Neural cell (in vitro differentiated cells): ENCODE results near the gene HERC2. TPM values are rescaled to one million over a fixed set of nuclear protein-coding genes. Genes with fewer than 3 reads are reported as not detected.
"Not testable (repeated sequence)": the region's sequence is repeated elsewhere in the genome, so short reads cannot be mapped to it uniquely, and the experiment has no call there.

Source experiments
- H2AFZ ChIP-seq: fragments of 200-600, 300-800 bp; sonication (generic), shearing (Covaris generic); 2 replicates; pipeline ENCODE4 v1.6.0; 2014; ENCODE audit warnings: low read depth, mild to moderate bottlenecking, antibody characterized with exemption, low read length, moderate library complexity
- H3F3A ChIP-seq: fragments of 200-600 bp; shearing (Covaris generic); 2 replicates; pipeline ENCODE4 v1.6.1; 2016; ENCODE audit warnings: mild to moderate bottlenecking, moderate library complexity, mixed read lengths, antibody characterized with exemption, low read length; ENCODE audit not compliant: insufficient read depth, poor library complexity, severe bottlenecking
- H3K27ac ChIP-seq: fragments of 200-600, 300-800 bp; sonication (generic), shearing (Covaris generic); 2 replicates; pipeline ENCODE4 v1.5.1; 2014; ENCODE audit warnings: mild to moderate bottlenecking, low read length, moderate library complexity
- H3K27me3 ChIP-seq: fragments of 300-800, 200-600 bp; sonication (generic), shearing (Covaris generic); 2 replicates; pipeline ENCODE4 v1.6.0; 2014; ENCODE audit warnings: mild to moderate bottlenecking, low read depth, low read length, moderate library complexity; ENCODE audit not compliant: insufficient read depth
- H3K36me3 ChIP-seq: fragments of 300-800, 200-600 bp; sonication (generic), shearing (Covaris generic); 2 replicates; pipeline ENCODE4 v1.5.1; 2014; ENCODE audit warnings: mild to moderate bottlenecking, antibody characterized with exemption, low read length, moderate library complexity; ENCODE audit not compliant: insufficient read depth
- H3K4me2 ChIP-seq: fragments of 300-800, 200-600 bp; sonication (generic), shearing (Covaris generic); 2 replicates; pipeline ENCODE4 v1.6.0; 2014; ENCODE audit warnings: mild to moderate bottlenecking, low read length
- H3K4me3 ChIP-seq: fragments of 300-800, 200-600 bp; sonication (generic), shearing (Covaris generic); 2 replicates; pipeline ENCODE4 v1.5.1; 2014; ENCODE audit warnings: mild to moderate bottlenecking, low read length, moderate library complexity
- H3K79me2 ChIP-seq: fragments of 200-600 bp; shearing (Covaris generic); replicated peaks from 2 replicates; pipeline ENCODE4 v1.6.0; 2014; ENCODE audit warnings: mild to moderate bottlenecking, low read length, moderate library complexity; ENCODE audit not compliant: insufficient read depth
- H3K9ac ChIP-seq: fragments of 300-800, 200-600 bp; sonication (generic), shearing (Covaris generic); 2 replicates; pipeline ENCODE4 v1.6.1; 2016; ENCODE audit warnings: mild to moderate bottlenecking, low read length, mixed read lengths
- H3K9me2 ChIP-seq: fragments of 200-600 bp; shearing (Covaris generic); 2 replicates; pipeline ENCODE4 v1.6.1; 2016; ENCODE audit warnings: mild to moderate bottlenecking, low read length, mixed read lengths; ENCODE audit not compliant: insufficient read depth
- H3K9me3 ChIP-seq: fragments of 200-600, 300-800 bp; sonication (generic), shearing (Covaris generic); 2 replicates; pipeline ENCODE4 v1.6.1; 2016; ENCODE audit warnings: mild to moderate bottlenecking, mixed run types, low read length, moderate library complexity, mixed read lengths
- H4K20me1 ChIP-seq: fragments of 200-600 bp; shearing (Covaris generic); 2 replicates; pipeline ENCODE4 v1.6.1; 2016; ENCODE audit warnings: mild to moderate bottlenecking, mixed run types; ENCODE audit not compliant: insufficient read depth
- EP300 ChIP-seq: fragments of 450-650 bp; conservative IDR thresholded peaks from 2 replicates; pipeline ENCODE4 v1.6.1; 2014; ENCODE audit warnings: antibody characterized with exemption, mild to moderate bottlenecking, moderate library complexity; ENCODE audit not compliant: poor library complexity, severe bottlenecking
- EZH2 ChIP-seq: fragments of 200-600, 300-800 bp; shearing (Covaris generic), sonication (generic); IDR thresholded peaks from 2 replicates; pipeline ENCODE4 v1.6.1; 2014; ENCODE audit warnings: antibody characterized with exemption, low read length, borderline replicate concordance, mild to moderate bottlenecking; ENCODE audit not compliant: insufficient read depth, poor library complexity, severe bottlenecking
- MXI1 ChIP-seq: fragments of 450-650 bp; conservative IDR thresholded peaks from 2 replicates; pipeline ENCODE4 v1.6.1; 2014; ENCODE audit warnings: antibody characterized with exemption, mild to moderate bottlenecking; ENCODE audit not compliant: poor library complexity, severe bottlenecking
- RAD21 ChIP-seq: fragments of 450-650 bp; conservative IDR thresholded peaks from 2 replicates; pipeline ENCODE4 v1.6.1; 2014; ENCODE audit warnings: antibody characterized with exemption, mild to moderate bottlenecking, moderate library complexity
- polyA plus RNA-seq: library from polyadenylated mRNA; depleted of rRNA; stranded (reverse); fragments of >200 nt; gene quantifications from 2 replicates; pipeline ENCODE4 v1.2.3, GENCODE V29; 2014

Gene HERC2
- polyA plus RNA-seq, 1 donor from 2014 or later = 47.3 TPM

GRCh38 chr15:28140062-28140461, 181.9 kb downstream of the HERC2 start:
- H3K9me3 ChIP-seq = no peaks in the 10 kb centered on the region
- H3K36me3 ChIP-seq = no peaks in the 10 kb centered on the region
- H3K27ac ChIP-seq = no peak overlapping the region
- H2AFZ ChIP-seq = no peak overlapping the region
- H3K9ac ChIP-seq = no peak overlapping the region
- H3K79me2 ChIP-seq = no peaks in the 10 kb centered on the region
- H3K9me2 ChIP-seq = no peaks in the 10 kb centered on the region
- no peaks in the 10 kb centered on the region for H3K27me3 ChIP-seq
- H3K4me2 ChIP-seq = no peak overlapping the region
- no peak overlapping the region for H3K4me3 ChIP-seq
- no peaks in the 10 kb centered on the region for H3F3A ChIP-seq
- TF ChIP-seq EZH2 (no peak), EP300 (no peak)
- H4K20me1 ChIP-seq = no peaks in the 10 kb centered on the region

DNA sequence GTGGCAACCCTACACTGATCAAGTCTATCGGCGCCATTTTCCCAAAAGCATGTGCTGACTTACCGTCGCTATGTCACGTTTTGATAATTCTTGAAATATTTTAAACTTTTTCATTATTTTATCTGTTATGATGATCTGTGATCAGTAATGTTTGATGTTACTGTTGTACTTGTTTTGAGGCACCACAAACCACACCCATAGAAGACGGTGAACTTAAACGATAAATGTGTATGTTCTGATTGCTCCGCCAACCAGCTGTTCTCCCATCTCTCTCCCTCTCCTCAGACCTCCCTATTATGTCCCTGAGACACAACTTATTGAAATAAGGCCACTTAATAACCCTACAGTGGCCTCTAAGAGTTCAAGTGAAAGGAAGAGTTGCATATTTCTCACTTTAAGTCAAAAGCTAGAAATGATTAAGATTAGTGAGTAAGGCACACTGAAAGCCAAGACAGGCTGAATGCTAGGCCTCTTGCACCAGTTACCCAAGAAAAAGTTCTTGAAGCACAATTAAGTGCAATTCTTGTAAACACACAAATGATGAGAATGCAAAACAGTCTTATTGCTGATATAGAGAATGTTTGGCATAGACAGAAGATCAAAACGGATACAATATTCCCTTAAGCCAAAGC, 184.5 kb downstream of the HERC2 start:
- H3K36me3 ChIP-seq, H3K79me2 ChIP-seq, H3K4me2 ChIP-seq, H2AFZ ChIP-seq, H3K27me3 ChIP-seq, H3F3A ChIP-seq, H3K4me3 ChIP-seq, H3K27ac ChIP-seq, H4K20me1 ChIP-seq, H3K9me3 ChIP-seq, H3K9ac ChIP-seq, H3K9me2 ChIP-seq: not testable (repeated sequence)

- not testable (repeated sequence) for H3K27ac ChIP-seq
These were observed 185.6 kb downstream of the HERC2 start for GRCh38 chr15:28136236-28136904.

DNA sequence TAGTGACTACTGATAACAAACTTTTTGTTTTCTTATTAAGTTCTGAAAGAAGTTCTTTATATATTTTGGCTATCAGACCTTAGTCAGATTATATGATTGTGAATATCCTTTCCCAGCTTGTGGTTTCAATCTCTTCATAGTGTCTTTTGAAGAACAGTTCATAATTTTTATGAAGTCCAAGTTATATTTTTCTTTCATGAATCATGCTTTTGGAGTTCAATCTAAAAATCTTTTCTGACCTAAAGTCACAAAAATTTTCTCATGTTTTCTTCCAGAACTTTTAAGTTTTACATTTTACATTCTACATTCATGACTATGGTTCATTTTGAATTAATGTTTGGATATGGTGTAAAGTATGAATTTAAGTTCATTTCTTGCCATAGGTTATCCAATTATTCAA, 188.7 kb downstream of the HERC2 start:
- Histone ChIP-seq H3K4me2 (no peak overlapping the region), H3K4me3 (no peak overlapping the region), H3K36me3 (no peaks in the 10 kb centered on the region), H3F3A (no peaks in the 10 kb centered on the region), H3K9me3 (no peaks in the 10 kb centered on the region), H3K27me3 (no peaks in the 10 kb centered on the region), H3K9ac (no peak overlapping the region), H2AFZ (no peak overlapping the region), H3K27ac (no peak overlapping the region), H3K9me2 (no peaks in the 10 kb centered on the region), H3K79me2 (no peaks in the 10 kb centered on the region), H4K20me1 (no peaks in the 10 kb centered on the region)
- TF ChIP-seq MXI1 = no peak
- TF ChIP-seq RAD21 = no peak

More at GRCh38 chr15:28136236-28136904, 185.6 kb downstream of the HERC2 start:
- not testable (repeated sequence) for H3K27me3 ChIP-seq, H3F3A ChIP-seq, H3K9me3 ChIP-seq, H3K4me2 ChIP-seq, H2AFZ ChIP-seq, H4K20me1 ChIP-seq, H3K79me2 ChIP-seq, H3K9me2 ChIP-seq, H3K4me3 ChIP-seq, H3K9ac ChIP-seq, H3K36me3 ChIP-seq
